Stimulated activated CD8-positive, alpha-beta memory T cell treated with anti-CD3 and anti-CD28 coated beads, Interleukin-12 subunit alpha, Interleukin-12 subunit beta, amount 100 ng/mL, for 24 hours (primary cell): ENCODE measurements around the gene SLC25A10.

Experiments
- DNase-seq: peaks from one replicate; pipeline ENCODE4 v3.0.0-alpha.2; 2020; ENCODE audit errors: extremely low read depth

Gene SLC25A10

DNA sequence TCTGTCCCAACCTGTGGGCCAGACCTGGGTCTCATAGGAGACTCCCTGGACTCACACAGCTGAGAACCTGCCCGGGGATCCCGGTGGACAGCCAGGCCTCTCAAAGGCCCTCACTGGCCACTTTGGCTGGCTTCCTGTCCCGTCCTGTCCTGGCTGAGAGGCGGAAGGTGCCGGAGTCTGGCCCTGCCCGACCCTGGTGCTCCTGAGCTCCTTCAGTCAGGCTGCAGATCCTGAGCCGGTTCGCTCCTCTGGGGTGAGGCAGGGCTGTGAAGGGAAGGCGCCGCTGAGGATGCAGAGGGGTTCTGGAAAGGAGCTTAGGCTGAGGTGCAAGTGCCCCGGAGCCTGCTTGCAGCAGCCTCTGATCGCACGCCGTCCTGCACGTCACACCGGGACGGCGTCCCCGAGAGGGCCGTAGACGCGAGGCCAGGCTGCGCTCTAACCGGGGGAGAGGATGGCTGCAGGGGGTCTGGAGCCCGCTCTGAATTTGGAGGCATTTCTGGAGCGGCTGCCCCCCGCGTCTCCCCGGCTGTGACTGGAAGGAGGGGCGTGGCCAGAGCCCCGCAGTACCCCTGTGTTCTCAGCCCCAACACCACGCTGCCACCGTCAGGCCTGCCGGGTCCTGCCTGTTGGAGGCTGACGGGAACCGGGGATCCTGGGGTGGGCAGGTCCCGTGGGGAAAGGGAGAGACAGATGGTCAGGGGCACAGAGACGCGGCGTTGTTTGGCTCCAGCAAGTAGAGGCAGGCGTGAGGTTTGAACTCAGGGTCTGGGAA lies 24.1 kb upstream of the SLC25A10 start:
- no peak for DNase-seq

DNA sequence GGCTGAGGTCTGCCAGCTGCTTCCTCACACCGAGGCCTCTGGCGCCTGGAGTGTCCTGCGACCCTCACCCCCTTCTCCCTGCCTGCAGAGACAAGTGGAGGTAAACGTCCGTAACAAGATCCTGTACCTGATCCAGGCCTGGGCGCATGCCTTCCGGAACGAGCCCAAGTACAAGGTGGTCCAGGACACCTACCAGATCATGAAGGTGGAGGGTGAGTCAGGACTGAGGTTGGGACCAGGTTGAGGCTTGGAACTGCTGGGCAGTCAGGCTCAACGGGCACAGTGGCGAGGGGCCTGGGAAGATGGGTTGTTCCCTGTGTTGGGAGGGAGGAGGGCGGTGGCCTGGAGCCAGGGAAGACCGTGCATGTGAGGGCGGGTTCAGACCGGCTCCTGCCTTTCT lies 23.5 kb upstream of the SLC25A10 start:
- no peak for DNase-seq

DNA sequence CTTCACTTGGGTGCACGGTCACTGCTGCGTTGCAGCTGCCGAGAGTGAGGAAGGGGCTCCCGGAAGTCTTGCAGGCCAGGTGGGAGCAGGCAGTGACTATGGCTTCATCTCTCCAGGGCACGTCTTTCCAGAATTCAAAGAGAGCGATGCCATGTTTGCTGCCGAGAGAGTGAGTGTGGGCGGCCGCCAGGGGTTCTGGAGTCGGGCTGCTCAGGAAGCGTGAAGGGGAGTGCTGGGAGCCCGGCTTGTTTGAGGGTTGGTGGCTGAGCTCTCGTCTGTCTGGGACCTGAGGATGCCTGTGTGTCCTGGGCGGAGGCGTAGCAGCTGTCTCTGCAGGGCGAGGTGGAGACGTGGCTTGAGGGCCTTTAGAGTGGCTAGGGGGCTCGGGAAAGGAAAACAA lies 22.0 kb upstream of the SLC25A10 start:
- DNase-seq = no peak

DNA sequence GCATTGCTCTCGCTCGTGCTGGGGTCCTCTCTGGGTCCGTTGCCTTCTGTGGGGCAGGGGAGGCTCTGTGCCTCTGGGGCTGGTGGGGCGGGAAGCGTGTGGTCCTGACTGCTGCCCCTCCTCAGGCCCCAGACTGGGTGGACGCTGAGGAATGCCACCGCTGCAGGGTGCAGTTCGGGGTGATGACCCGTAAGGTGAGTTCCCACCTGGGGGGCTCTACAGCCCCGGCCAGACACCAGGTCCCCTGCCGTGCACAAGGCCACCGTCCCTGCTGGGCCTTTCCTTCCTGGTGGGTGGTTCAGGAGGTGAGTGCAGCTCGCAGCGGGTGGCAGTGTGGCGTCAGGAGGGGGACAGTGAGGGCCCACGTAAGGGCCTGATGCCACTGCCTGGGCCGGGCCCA lies 21.5 kb upstream of the SLC25A10 start:
- DNase-seq = no peak

DNA sequence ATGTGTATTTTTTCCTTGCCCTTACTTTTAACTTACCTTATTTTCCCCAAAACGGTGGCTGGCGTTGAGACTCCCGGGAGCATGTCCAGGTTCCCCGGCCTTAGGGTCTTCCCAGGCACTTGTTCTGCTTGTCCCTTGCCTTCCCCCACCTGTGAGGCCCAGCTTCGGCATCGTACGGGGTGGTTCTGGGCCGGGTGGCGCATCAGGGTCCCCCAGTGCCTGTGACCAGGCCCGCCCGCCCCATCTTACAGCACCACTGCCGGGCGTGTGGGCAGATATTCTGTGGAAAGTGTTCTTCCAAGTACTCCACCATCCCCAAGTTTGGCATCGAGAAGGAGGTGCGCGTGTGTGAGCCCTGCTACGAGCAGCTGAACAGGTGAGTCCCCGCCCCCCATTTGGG lies 20.9 kb upstream of the SLC25A10 start:
- DNase-seq = no peak

DNA sequence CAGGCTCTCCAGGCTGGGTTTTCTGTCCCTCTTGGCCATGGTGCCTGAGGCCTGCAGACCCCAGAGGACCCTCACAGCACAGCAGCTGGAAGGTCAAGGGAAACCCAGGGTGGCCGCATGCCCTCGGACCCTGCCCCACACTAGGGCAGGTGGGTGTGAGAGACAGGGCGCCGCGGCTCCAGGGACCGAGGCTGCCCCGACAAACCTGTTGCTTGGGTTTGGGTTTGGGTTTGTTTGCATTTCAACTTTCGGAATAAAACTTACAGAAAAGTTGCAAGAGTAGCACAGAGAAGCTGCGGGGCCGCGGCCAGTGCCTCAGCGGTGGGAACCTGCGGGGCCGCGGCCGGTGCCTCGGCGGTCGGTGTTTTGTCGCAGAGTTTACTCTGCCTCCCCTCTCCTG lies 20.5 kb upstream of the SLC25A10 start:
- no peak for DNase-seq

DNA sequence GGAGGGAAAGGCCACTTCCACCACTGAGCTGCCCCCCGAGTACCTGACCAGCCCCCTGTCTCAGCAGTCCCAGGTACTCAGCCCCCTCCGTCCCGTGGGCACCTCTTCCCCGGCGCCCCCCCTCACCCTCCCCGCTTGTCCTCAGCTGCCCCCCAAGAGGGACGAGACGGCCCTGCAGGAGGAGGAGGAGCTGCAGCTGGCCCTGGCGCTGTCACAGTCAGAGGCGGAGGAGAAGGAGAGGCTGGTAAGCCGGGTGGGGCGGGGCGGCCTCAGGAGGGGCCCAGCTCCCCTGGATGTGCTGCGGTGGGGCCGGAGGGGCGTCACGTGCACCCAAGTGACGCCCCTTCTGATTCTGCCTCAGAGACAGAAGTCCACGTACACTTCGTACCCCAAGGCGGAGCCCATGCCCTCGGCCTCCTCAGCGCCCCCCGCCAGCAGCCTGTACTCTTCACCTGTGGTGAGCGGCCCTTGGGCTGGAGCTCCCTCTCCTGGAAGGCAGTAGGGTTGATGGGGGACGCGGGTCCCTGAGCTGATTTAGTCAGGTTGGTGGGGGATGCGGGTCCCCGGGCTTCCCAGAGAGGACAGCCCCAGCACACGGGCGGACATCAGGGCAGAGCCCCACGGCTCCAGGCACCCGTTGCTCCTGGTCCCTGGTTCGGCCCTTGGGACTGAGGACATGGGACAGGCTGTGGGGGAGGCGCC lies 18.4 kb upstream of the SLC25A10 start:
- DNase-seq = no peak

DNA sequence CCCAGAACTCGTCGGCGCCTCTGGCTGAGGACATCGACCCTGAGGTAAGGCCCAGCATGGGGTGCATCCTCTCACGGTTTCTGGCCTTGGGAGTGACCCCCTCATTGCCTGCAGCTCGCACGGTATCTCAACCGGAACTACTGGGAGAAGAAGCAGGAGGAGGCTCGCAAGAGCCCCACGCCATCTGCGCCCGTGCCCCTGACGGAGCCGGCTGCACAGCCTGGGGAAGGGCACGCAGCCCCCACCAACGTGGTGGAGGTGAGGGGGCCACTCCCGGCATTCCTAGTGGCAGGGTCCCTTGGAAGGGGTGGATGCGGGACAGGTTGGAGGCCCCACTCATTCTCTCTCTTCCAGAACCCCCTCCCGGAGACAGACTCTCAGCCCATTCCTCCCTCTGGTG lies 17.3 kb upstream of the SLC25A10 start:
- DNase-seq = no peak

DNA sequence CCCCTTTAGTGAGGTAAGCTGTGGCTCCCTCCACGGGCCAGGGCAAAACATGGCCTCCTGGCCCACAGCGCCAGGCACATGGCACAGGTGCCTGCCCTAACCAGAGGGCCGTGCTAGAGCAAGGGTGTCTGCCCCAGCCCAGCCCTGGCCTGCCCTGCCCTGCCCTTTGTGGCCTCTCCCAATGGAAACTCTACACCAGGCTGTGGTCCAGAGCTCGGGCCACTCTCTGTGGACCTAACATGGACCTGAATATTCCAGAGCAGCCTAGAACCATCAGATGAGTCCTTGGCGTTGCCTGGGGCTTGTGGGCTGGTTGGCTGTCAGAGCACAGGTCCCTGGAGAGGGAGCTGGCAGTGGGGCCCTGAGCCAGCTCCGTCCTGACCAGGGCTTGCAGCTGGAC lies 16.9 kb upstream of the SLC25A10 start:
- DNase-seq = no peak

DNA sequence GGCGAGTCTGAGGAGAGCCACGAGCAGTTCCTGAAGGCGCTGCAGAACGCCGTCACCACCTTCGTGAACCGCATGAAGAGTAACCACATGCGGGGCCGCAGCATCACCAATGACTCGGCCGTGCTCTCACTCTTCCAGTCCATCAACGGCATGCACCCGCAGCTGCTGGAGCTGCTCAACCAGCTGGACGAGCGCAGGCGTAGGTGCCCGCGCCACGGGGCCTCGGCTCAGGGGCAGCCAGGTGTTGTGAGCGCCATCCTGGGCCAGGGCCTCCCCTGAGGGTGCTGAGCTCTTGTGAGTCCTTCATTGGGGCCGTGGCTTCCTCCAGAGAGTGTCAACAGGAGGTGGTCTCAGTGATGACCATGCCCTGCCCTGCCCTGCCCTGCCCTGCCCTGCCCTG lies 16.3 kb upstream of the SLC25A10 start:
- no peak for DNase-seq

DNA sequence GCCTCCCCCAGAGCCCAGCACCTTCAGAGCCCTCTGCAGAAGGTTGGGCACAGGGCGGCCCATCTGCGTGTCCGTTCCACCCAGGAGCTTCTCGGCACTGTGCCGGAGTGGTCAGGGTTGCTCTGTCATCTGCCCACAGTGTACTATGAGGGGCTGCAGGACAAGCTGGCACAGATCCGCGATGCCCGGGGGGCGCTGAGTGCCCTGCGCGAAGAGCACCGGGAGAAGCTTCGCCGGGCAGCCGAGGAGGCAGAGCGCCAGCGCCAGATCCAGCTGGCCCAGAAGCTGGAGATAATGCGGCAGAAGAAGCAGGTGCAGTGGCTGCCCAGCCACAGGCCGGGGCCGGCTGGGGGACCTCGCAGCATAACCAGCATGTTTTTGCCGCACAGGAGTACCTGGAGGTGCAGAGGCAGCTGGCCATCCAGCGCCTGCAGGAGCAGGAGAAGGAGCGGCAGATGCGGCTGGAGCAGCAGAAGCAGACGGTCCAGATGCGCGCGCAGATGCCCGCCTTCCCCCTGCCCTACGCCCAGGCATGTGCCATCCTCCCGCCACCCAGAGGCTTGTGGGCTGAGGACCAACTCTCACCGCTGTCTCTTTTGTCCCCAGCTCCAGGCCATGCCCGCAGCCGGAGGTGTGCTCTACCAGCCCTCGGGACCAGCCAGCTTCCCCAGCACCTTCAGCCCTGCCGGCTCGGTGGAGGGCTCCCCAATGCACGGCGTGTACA lies 15.7 kb upstream of the SLC25A10 start:
- DNase-seq = no peak

DNA sequence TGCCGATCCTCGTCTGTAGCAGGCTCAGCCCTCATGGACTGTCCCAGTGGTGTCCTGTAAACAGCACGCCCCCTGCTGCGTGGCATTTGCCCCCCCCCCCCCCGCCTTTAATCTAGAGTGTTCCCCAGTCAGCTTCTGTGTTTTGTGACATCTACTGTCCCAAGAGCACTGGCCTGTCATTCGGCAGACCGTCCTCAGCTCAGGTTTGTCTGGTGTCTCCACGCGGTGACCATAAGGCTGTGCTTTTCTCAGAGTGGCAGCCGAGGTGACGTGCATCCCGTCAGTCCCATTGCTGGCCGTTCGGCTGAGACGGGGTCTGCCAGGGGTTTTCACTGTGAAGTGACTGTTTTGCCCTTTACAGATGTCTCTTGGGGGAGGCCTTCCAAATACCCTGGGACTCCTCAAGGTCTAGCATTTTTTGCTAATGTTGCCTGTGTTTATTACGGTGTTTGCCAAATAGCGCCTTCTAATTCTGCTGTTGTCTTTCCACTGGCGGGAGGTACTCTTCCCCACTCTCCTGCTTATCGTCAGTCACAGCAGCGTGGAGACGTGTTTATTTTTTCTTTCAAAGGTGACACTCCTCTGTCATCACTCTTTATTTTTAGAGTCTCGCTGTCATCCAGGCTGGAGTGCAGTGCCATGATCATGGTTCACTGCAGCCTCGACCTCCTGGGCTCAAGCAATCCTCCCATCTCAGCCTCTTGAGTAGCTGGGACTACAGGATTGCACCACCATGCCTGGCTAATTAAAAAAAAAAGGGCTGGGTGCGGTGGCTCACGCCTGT lies 14.6 kb upstream of the SLC25A10 start:
- no peak for DNase-seq

DNA sequence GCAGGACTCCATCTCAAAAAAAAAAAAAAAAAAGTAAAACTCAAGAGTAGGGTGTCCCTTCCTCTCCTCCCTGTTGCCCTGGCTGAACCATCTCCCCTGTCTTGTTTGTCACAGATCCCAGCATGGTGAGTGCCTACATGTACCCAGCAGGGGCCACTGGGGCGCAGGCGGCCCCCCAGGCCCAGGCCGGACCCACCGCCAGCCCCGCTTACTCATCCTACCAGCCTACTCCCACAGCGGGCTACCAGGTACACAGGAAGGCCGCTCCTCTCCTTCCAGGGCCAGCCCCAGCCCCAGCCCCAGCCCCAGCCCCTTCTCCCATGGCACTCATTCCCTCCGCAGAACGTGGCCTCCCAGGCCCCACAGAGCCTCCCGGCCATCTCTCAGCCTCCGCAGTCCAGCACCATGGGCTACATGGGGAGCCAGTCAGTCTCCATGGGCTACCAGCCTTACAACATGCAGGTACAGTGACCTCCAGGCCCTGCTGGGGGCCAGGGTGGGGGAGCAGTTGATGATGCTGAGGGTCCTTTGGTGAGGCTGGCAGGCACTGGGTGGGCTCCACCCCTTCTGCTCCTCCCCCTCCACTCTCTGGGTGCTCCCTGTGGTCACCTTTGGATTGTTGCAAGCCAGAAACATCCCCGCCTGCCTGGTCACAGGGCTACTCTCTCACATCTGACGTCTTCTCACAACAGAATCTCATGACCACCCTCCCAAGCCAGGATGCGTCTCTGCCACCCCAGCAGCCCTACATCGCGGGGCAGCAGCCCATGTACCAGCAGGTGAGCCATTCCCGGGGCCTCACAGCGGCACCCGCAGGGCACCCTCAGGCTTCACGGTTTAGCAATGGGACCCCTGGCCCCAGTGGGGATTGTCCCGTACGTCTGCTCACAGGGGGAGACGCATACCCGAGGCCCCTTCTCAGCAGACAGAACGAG lies 11.5 kb upstream of the SLC25A10 start:
- DNase-seq = no peak

DNA sequence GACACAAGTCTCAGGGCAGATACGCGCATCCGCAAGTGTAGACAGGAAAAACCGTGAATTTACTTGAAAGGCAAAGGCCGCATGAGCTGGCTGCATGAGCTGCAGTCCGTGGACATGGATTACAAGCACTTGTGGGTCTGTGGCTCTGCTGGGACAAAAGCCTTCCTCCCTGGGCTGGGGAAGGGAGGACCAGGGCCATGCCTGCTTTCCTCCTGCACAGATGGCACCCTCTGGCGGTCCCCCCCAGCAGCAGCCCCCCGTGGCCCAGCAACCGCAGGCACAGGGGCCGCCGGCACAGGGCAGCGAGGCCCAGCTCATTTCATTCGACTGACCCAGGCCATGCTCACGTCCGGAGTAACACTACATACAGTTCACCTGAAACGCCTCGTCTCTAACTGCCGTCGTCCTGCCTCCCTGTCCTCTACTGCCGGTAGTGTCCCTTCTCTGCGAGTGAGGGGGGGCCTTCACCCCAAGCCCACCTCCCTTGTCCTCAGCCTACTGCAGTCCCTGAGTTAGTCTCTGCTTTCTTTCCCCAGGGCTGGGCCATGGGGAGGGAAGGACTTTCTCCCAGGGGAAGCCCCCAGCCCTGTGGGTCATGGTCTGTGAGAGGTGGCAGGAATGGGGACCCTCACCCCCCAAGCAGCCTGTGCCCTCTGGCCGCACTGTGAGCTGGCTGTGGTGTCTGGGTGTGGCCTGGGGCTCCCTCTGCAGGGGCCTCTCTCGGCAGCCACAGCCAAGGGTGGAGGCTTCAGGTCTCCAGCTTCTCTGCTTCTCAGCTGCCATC lies 10.6 kb upstream of the SLC25A10 start:
- no peak for DNase-seq

DNA sequence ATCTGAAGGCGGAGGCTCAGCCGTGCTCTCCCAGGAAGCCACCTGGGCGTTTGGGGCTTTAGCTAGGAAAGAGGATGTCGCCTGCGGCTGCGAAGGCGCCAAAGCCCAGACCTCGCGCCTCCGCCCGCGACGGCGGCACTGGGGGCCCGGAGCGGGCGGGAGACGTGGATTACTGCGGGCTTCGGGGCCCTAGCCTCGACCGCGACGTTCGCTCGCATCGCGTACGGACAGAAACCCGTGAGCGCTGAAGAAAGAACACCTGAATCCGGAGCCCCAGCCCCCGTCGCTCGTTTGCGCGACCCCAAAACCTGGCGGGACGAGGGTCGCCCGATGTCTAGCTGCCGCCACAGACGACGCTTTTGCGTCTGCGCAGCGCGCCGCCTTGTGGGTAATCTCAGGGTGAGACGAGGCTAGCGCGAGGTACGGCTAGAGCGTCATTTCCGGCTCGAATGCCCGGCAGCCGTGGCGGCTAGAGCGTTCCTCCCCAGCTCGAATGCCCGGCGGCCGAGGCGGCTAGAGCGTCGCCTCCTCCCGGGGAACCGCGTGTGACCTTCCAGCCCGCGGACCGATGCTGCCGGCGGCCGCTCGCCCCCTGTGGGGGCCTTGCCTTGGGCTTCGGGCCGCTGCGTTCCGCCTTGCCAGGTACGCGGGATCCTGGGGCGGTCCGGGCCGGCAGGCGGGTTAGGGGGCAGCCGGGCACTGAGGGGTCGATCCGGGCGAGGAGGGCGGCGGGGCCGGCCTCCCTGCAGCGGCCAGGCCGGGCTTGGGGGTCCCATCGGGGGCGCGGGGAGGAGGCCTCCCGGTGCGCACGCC lies 8.9 kb upstream of the SLC25A10 start, which contains the start of gene MRPL12:
TSS of gene MRPL12 (plus strand) at position 434 of the 813 bp plus-strand sequence. CDS start at position 569, 135 bp downstream.
- peak; percentile 80 for DNase-seq

DNA sequence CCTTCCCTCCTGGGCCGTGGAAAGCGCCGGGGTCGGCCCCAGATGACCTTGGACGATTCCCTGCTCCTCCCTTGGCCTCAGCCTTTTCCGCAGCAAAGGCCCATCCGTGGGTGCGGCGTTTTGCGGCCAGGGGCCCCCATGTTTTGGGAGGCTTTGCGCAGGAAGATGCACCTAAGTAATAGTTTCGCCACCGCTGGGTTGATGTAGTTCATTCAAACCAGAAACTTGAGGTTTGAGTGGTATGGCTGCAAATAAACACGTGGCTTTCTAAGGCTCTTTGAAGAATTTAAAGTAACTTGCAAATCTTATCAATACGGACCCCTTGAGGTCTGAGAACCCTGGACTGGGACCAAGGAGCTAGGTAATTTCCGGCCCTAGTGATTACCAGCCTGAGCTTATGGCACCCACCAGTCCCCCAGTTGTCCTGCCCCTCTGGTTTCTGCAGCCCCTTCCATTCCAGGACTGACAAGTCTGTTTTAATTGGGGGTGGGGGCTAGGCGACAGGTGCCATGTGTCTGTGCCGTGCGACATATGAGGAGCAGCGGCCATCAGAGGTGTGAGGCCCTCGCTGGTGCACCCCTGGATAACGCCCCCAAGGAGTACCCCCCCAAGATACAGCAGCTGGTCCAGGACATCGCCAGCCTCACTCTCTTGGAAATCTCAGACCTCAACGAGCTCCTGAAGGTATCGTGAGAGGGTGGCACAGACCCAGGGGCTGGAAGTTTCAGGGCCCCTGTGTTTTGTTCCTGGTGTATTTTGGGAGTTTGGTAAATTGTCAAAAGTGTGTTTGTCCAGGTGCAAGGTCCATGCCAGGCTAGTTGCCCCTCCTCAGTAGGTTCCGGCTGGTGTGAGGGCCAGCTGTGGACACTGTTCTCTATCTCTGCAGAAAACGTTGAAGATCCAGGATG lies 8.1 kb upstream of the SLC25A10 start:
- DNase-seq = no peak

DNA sequence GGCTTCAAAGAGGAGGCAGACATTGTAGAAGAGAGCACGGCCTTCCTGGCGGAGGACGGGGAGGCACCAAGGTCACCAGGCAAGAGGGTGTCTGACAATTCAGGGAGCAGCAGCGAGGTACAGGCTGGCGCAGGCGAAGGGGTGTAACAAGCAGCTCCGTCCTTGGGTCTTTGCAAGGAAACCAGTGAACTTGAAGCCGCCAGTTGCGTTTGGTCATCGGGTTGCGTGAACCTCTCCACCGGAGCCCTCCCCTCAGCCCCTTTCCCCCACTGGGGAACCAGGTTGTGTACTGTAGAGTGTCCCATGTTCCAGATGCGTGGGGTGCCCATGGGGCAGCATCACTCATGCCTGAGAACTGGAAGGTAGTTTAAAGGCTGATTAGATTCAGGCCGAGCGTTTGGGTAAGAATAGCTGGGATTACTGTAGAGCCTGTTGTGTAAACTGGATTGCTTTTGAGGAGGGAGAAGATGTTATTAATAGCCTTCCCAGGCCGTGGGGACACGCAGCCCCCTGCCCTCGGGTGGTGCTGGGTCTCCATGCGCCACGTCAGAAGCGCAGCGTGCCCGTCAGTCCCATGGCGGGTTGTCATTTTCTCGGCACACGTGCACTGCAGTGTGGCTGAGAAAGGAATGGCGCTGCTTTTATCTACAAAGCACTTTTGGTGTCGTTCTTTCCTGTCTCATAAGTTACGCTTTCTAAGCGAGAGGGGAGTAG lies 6.4 kb upstream of the SLC25A10 start:
- DNase-seq = no peak
